LNCAP (cell line): ENCODE data around the gene C8G.

Source experiments
- TF ChIP-seq, protein P1 (sequence below): fragments of 450-650 bp; IDR thresholded peaks from 2 replicates; pipeline ENCODE4 v1.5.1; 2017; ENCODE audit warnings: mild to moderate bottlenecking

C8G gene

DNA sequence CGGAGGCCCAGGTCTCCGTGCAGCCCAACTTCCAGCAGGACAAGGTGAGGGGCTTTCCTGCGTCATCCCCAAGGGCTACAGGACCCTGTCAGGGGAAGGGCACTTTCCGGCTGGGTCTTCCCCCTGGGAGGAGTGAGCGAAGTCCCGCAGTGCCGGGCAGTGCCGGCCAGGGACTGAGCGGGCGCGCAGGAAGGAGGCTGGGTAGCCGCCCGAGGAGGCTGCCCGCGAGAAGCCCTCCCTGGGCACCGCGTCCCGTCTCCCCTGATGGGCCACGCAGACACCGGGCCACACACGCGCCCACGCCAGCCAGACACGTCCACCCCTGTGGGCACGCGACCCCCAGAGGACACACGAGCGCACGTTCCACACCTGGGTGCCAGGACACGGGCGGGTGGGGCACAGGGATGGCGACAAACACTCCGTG is 32.6 kb downstream of the C8G start:
- TF ChIP-seq, protein P1, sequence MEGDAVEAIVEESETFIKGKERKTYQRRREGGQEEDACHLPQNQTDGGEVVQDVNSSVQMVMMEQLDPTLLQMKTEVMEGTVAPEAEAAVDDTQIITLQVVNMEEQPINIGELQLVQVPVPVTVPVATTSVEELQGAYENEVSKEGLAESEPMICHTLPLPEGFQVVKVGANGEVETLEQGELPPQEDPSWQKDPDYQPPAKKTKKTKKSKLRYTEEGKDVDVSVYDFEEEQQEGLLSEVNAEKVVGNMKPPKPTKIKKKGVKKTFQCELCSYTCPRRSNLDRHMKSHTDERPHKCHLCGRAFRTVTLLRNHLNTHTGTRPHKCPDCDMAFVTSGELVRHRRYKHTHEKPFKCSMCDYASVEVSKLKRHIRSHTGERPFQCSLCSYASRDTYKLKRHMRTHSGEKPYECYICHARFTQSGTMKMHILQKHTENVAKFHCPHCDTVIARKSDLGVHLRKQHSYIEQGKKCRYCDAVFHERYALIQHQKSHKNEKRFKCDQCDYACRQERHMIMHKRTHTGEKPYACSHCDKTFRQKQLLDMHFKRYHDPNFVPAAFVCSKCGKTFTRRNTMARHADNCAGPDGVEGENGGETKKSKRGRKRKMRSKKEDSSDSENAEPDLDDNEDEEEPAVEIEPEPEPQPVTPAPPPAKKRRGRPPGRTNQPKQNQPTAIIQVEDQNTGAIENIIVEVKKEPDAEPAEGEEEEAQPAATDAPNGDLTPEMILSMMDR, result no peak

DNA sequence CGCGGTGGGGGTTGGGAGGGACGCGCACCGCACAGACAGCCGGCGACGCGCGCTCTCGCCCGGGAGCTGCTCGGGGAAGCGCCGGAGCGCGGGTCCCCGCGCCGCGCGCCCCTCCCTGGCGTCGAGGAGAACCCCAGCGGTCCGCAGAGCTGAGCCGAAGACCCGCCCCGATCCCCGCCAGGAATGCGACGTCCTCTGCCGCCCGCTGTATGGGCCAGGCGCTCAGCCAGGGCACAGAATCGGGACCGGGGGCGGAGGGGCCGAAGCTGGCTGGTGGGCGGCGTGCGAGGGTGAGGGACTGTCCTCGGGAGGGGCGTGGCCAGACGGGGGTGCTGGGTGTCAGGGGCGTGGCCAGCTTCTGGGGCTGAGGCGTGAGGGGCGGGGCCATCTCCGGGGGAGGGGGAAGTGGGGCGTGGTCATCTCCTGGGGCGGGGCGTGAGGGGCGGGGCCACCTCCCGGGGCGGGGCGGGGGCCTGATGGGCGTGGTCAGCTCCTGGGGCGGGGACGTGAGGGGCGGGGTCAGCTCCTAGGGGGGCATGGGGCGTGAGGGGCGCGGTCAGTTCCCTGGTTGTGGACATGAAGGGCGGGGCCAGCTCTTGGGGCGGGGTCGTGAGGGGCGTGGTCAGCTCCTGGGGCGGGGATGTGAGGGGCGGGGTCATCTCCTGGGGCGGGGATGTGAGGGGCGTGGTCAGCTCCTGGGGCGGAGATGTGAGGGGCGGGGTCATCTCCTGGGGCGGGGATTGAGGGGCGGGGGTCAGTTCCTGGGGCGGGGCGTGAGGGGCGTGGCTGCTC is 33.2 kb downstream of the C8G start:
- TF ChIP-seq, protein P1, result no peak

GRCh38 chr9:136978865-136979544 is 34.0 kb downstream of the C8G start:
- TF ChIP-seq, protein P1, result no peak

GRCh38 chr9:136979769-136980587 is 34.9 kb downstream of the C8G start:
- TF ChIP-seq, protein P1, result no peak

DNA sequence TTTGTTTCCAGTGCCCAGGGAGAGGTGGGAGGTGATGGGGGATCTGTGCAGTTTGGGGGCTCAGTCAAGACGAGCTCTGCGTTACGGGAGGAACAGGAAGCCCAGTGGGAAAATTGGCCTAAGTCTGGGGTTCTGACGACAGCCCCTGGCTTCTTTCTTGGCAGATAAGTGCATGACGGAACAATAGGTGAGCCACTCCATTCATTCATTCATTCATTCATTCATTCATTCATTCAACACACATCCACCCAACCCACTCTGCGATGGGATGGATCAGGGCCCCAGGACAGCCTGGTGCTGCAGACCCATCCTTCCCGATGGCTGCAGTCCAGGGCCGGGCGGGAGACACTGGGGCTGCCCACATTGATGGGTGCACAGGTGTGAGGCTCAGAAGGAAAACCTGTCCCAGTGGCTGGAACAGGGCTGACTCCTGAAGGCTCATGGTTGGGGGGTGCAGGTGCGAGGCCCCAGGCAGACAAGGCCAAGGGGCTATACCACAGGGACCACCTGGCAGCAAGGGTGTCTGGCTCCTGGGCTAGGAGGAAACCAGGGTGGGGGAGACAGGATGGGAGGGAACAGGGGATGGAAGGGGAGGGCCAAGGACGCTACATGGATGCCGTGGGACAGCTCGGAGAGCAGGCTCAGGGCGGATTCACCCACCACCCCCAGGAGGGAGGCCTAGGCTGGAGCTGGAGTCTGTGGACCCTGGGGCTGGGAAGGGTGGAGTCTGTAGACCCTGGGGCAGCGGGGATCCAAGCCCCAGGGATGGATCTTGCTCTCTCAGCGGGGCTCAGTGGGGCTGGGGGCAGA is 35.8 kb downstream of the C8G start:
- TF ChIP-seq, protein P1, result no peak

GRCh38 chr9:136981588-136982231 is 36.7 kb downstream of the C8G start:
- TF ChIP-seq, protein P1, result no peak
